K562 (cell line): ENCODE data around the gene KCNJ4. TPM values are rescaled to one million over a fixed set of nuclear protein-coding genes. Genes with fewer than 3 reads are reported as not detected.

Source experiments
- AFF1 ChIP-seq, 2 experiments: fragments of 450-650 bp; IDR thresholded peaks; 2 replicates each; pipeline ENCODE4 v1.6.1; 2018; ENCODE audit warnings: mild to moderate bottlenecking in 2 of 2, low read depth in 1 of 2; ENCODE audit not compliant: partially characterized antibody in 2 of 2
- CREB3 ChIP-seq: fragments of 450-650 bp; conservative IDR thresholded peaks from 2 replicates; pipeline ENCODE4 v1.6.1; 2016; ENCODE audit warnings: missing genetic modification characterization, low read depth, mild to moderate bottlenecking, missing compliant biosample characterization, moderate library complexity
- CREM ChIP-seq: IDR thresholded peaks from 2 replicates; pipeline ENCODE4 v1.6.1; 2014; ENCODE audit warnings: antibody characterized with exemption, low read depth
- ESRRA ChIP-seq: fragments of 450-650 bp; IDR thresholded peaks from 2 replicates; pipeline ENCODE4 v1.6.1; 2014; ENCODE audit warnings: low read depth, mild to moderate bottlenecking, moderate library complexity, borderline replicate concordance
- NR2C2 ChIP-seq, 2 experiments: fragments of 200-800 bp in 1 of 2; sonication (Bioruptor generic) in 1 of 2; sonication (generic) in 1 of 2; formaldehyde crosslinking in 1 of 2; IDR thresholded peaks; 2 replicates each; pipeline versions ENCODE4 v1.6.1 to v1.8.0; 2016 to 2022; ENCODE audit warnings: mild to moderate bottlenecking in 1 of 2, missing compliant biosample characterization in 1 of 2, missing genetic modification characterization in 1 of 2, missing genetic modification reagents in 1 of 2
- NR3C1 ChIP-seq: sonication (generic); formaldehyde crosslinking; IDR thresholded peaks from 2 replicates; pipeline ENCODE4 v1.8.1; 2022; ENCODE audit warnings: missing genetic modification reagents
- POLR2AphosphoS2 ChIP-seq: IDR thresholded peaks from 2 replicates; pipeline ENCODE4 v1.6.1; 2012; ENCODE audit warnings: low read length, improper control_type of control experiment
- SIX5 ChIP-seq, 2 experiments: IDR thresholded peaks; 2 replicates each; pipeline ENCODE4 v1.6.1; 2011; ENCODE audit warnings: low read length in 2 of 2, borderline replicate concordance in 1 of 2, low read depth in 1 of 2, mild to moderate bottlenecking in 1 of 2, moderate library complexity in 1 of 2; ENCODE audit not compliant: insufficient read depth in 1 of 2
- ZFX ChIP-seq: sonication (generic); formaldehyde crosslinking; IDR thresholded peaks from 2 replicates; pipeline ENCODE4 v1.8.0; 2022; ENCODE audit warnings: mild to moderate bottlenecking, missing genetic modification reagents, moderate library complexity
- ZNF318 ChIP-seq, 2 experiments: fragments of 450-650 bp; IDR thresholded peaks; 2 replicates each; pipeline ENCODE4 v1.6.1; 2016; ENCODE audit warnings: mild to moderate bottlenecking in 2 of 2, borderline replicate concordance in 1 of 2, low read depth in 1 of 2, moderate library complexity in 1 of 2
- ZNF644 ChIP-seq: fragments of 200-800 bp; sonication (Bioruptor generic); IDR thresholded peaks from 2 replicates; pipeline ENCODE4 v1.6.1; 2016; ENCODE audit warnings: low read depth, missing genetic modification characterization, missing compliant biosample characterization
- ZSCAN32 ChIP-seq: fragments of 450-650 bp; formaldehyde crosslinking; IDR thresholded peaks from 2 replicates; pipeline ENCODE4 v1.4.0; 2020; ENCODE audit warnings: mild to moderate bottlenecking, moderate library complexity
- polyA plus RNA-seq, 8 experiments: library from polyadenylated mRNA; depleted of rRNA in 4 of 8; stranded (reverse) in 5 of 8; unstranded in 3 of 8; fragments of >200 nt; fragmentation: Nextera tagmentation in 2 of 8; fragmentation: Illumina TruSeq in 1 of 8; extraction: Ambion mirVana in 2 of 8; extraction: Trizol in 1 of 8; gene quantifications; 2 replicates each; pipeline versions ENCODE4 v1.2.1 to v1.2.3, GENCODE V29; 2011 to 2014; ENCODE audit warnings: inconsistent platforms in 1 of 8, missing spikeins in 1 of 8
- total RNA-seq, 7 experiments: library from RNA; depleted of rRNA in 6 of 7; stranded (reverse); fragments of >200 nt in 6 of 7; fragmentation: Illumina TruSeq in 2 of 7; extraction: Trizol in 2 of 7; gene quantifications; 2 replicates each; pipeline versions ENCODE4 v1.2.1 to v1.2.3, GENCODE V29; 2011 to 2021; ENCODE audit warnings: low replicate concordance in 1 of 7

Gene KCNJ4
- total and polyA plus RNA-seq, 9 of the 15 experiments (the other 6 are each of a cell fraction or from before 2014, with no cell fraction given): 0.07 to 0.55 (median 0.09) TPM; not detected in 4

- TF ChIP-seq AFF1 (IDR thresholded peaks at IDR 0.05; ENCODE audit: low read depth in 1 of 2, partially characterized antibody in 2 of 2) (no peak), ZFX (CRISPR knock-in tag) (peak; percentile 55), CREM (peak; percentile 90), NR2C2 (CRISPR knock-in tag; IDR thresholded peaks at IDR 0.05) (no peak), NR2C2 (tag; IDR thresholded peaks at IDR 0.05) (no peak), SIX5 (IDR thresholded peaks at IDR 0.05; ENCODE audit: borderline replicate concordance in 1 of 2, insufficient read depth in 1 of 2, low read depth in 1 of 2, low read length in 2 of 2) (no peak), ESRRA (no peak), CREB3 (tag) (no peak), POLR2AphosphoS2 (no peak), NR3C1 (CRISPR knock-in tag) (no peak), ZNF318 (IDR thresholded peaks at IDR 0.05; ENCODE audit: borderline replicate concordance in 1 of 2, low read depth in 1 of 2) (no peak), ZNF644 (tag) (no peak), ZSCAN32 (CRISPR knock-in tag) (no peak)
Measured at GRCh38 chr22:38467904-38468442, 13.0 kb upstream of the KCNJ4 start, which contains the start of gene KDELR3 (continued).
